Thyroid gland (tissue), 4 donors: ENCODE measurements around the gene AFF3. TPM values are rescaled to one million over a fixed set of nuclear protein-coding genes. Genes with fewer than 3 reads are reported as not detected.

Experiments
- DNase-seq, 2 donors: peaks; one replicate each; pipeline ENCODE4 v3.0.0-alpha.2; 2019
- H3K27ac ChIP-seq, 3 donors: fragments of 200-600 bp; sonication (generic); 1 replicate in 2 of 3; 2 replicates in 1 of 3; pipeline ENCODE4 v1.5.1; 2016 to 2019; ENCODE audit warnings: mild to moderate bottlenecking in 1 of 3, moderate library complexity in 1 of 3
- H3K27me3 ChIP-seq: fragments of 200-600 bp; sonication (generic); one replicate; pipeline ENCODE4 v1.5.1; 2019
- H3K36me3 ChIP-seq, 2 donors: fragments of 200-600 bp; sonication (generic); one replicate each; pipeline ENCODE4 v1.5.1; 2016 to 2019
- H3K4me1 ChIP-seq, 2 donors: fragments of 200-600 bp; sonication (generic); one replicate each; pipeline ENCODE4 v1.5.1; 2017 to 2019
- H3K4me3 ChIP-seq, 3 donors: fragments of 200-600 bp; sonication (generic); replicated peaks in 1 of 3; 1 replicate in 2 of 3; 2 replicates in 1 of 3; pipeline ENCODE4 v1.5.1; 2016; ENCODE audit warnings: mild to moderate bottlenecking in 1 of 3
- H3K9me3 ChIP-seq: fragments of 200-600 bp; sonication (generic); one replicate; pipeline ENCODE4 v1.5.1; 2017
- CTCF ChIP-seq, 6 experiments: fragments of 200-600 bp in 3 of 6; fragments of 450-650 bp in 3 of 6; sonication (generic) in 3 of 6; IDR thresholded peaks; one replicate each; pipeline ENCODE4 v1.5.1; 2016 to 2019; ENCODE audit warnings: antibody characterized with exemption in 6 of 6, mild to moderate bottlenecking in 2 of 6, inconsistent platforms in 1 of 6, moderate library complexity in 1 of 6
- POLR2A ChIP-seq, 2 donors: fragments of 450-650 bp; IDR thresholded peaks; one replicate each; pipeline ENCODE4 v1.6.1; 2017; ENCODE audit warnings: antibody characterized with exemption in 2 of 2, mild to moderate bottlenecking in 2 of 2, moderate library complexity in 1 of 2
- WGBS, 2 donors: methylation state at CpG; one replicate each; pipeline ENCODE4 v1.1.5; 2017; 5-methylcytosine and 5-hydroxymethylcytosine counted together
- intact Hi-C: fragments of 100-400 bp; cut with DNase I; formaldehyde crosslinking; loops from one replicate; pipeline ENCODE4 v1.15.1; 2023
- total RNA-seq, 4 donors: library from RNA; depleted of rRNA; stranded (reverse); fragments of >200 nt; gene quantifications; one replicate each; pipeline ENCODE4 v1.2.3, GENCODE V29; 2016

AFF3 gene
- total RNA-seq, 4 donors from 2014 or later: 0.54 to 2.6 (median 1.1) TPM

DNA sequence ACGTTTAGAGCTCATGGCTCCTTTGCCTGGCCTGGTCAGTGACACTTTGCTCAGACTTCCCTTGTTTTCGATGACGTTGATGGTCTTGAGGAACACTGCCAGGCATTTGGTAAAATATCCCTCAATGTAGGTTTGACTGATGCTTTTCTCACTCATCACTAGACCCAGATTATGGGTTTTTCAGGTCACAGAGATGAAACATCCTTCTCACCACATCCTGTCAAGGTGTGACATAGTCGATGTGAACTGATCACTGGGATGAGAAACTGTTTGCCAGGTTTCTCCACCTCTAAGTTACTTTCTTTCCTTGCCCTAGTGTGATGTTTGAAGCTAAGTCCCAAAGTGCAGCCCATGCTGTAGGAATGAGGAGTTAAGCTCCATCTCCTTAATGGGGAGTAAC, 81.5 kb downstream of the AFF3 start:
- Histone ChIP-seq H3K27ac (no peak overlapping the region), H3K27me3 (no peaks in the 10 kb centered on the region), H3K4me3 (no peak overlapping the region), H3K4me1 (no peaks in the 10 kb centered on the region), H3K36me3 (no peaks in the 10 kb centered on the region), H3K9me3 (no peaks in the 10 kb centered on the region)
- WGBS, 2 donors: 89% methylated on average over 4 of the region's 4 CpGs
- DNase-seq: no peak
- TF ChIP-seq CTCF (IDR thresholded peaks at IDR 0.05) (no peak), POLR2A (IDR thresholded peaks at IDR 0.05) (no peak)
- intact Hi-C loops: no loop called here

GRCh38 chr2:100059638-100060037, 82.8 kb downstream of the AFF3 start:
- 74 to 75% methylated on average over 4 of the region's 4 CpGs for WGBS, 2 donors
- H3K4me1 ChIP-seq: no peaks in the 10 kb centered on the region
- no peaks in the 10 kb centered on the region for H3K27me3 ChIP-seq
- no peak overlapping the region for H3K4me3 ChIP-seq
- TF ChIP-seq CTCF (IDR thresholded peaks at IDR 0.05) (no peak), POLR2A (IDR thresholded peaks at IDR 0.05) (no peak)
- H3K36me3 ChIP-seq: no peaks in the 10 kb centered on the region
- no peak overlapping the region for H3K27ac ChIP-seq
- DNase-seq: no peak
- intact Hi-C loops: no loop called here
- no peaks in the 10 kb centered on the region for H3K9me3 ChIP-seq

GRCh38 chr2:100057901-100058261, 84.5 kb downstream of the AFF3 start:
- Histone ChIP-seq H3K27me3 (no peaks in the 10 kb centered on the region), H3K9me3 (no peaks in the 10 kb centered on the region), H3K4me1 (no peaks in the 10 kb centered on the region), H3K36me3 (no peaks in the 10 kb centered on the region), H3K27ac (no peak overlapping the region), H3K4me3 (no peak overlapping the region)
- intact Hi-C loops: no loop called here
- no peak for DNase-seq
- TF ChIP-seq POLR2A (IDR thresholded peaks at IDR 0.05) (no peak), CTCF (IDR thresholded peaks at IDR 0.05) (no peak)

DNA sequence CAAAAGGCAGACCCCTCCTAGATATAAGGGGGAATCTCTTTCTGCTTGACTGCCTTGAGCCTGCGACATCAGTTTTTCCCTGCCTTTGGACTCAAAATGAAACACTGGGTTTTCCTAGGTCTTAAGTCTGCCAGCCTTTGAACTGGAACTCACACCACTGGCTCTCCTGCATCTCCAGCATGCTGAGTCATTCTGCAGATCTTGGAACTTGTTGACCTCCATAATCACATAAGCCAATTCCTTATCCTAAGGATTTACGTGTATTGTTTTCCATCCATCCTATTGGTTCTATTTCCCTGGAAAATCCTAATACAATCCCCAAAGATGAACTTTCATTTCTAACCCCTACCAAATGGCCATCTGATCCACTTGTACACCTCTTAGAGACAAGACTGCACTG, 88.0 kb downstream of the AFF3 start:
- Histone ChIP-seq H3K27me3 (no peaks in the 10 kb centered on the region), H3K4me1 (no peaks in the 10 kb centered on the region), H3K27ac (no peak overlapping the region), H3K4me3 (no peak overlapping the region), H3K36me3 (no peaks in the 10 kb centered on the region), H3K9me3 (no peaks in the 10 kb centered on the region)
- 92 to 94% methylated on average over 2 of the region's 2 CpGs for WGBS, 2 donors
- TF ChIP-seq POLR2A (IDR thresholded peaks at IDR 0.05) (no peak), CTCF (IDR thresholded peaks at IDR 0.05) (no peak)
- no peak for DNase-seq
- intact Hi-C loops: no loop called here

GRCh38 chr2:100053087-100053885, 89.1 kb downstream of the AFF3 start:
- no peak overlapping the region for H3K27ac ChIP-seq
- no peaks in the 10 kb centered on the region for H3K27me3 ChIP-seq
- no peak overlapping the region for H3K4me3 ChIP-seq
- intact Hi-C loops: no loop called here
- no peak for TF ChIP-seq POLR2A (IDR thresholded peaks at IDR 0.05)
- TF ChIP-seq CTCF (IDR thresholded peaks at IDR 0.05): no peak
- 95% methylated on average over 5 of the region's 5 CpGs for whole genome bisulfite sequencing, 2 donors
- H3K36me3 ChIP-seq: no peaks in the 10 kb centered on the region
- DNase-seq: no peak
- no peaks in the 10 kb centered on the region for H3K9me3 ChIP-seq
- H3K4me1 ChIP-seq: no peaks in the 10 kb centered on the region
